Loucy (cell line): ENCODE results near the gene FRAS1.

Source experiments
- CTCF ChIP-seq: fragments of 200-600 bp; sonication (generic); conservative IDR thresholded peaks from 2 replicates; pipeline ENCODE4 v1.5.1; 2014; ENCODE audit warnings: mild to moderate bottlenecking, antibody characterized with exemption, low read length
- EZH2phosphoT487 ChIP-seq: fragments of 200-600 bp; IDR thresholded peaks from 2 replicates; pipeline ENCODE4 v1.6.1; 2018; ENCODE audit warnings: antibody characterized with exemption, mild to moderate bottlenecking, moderate library complexity, borderline replicate concordance

GRCh38 chr4:78561677-78562076, 504.6 kb downstream of the FRAS1 start:
- TF ChIP-seq CTCF (no peak), EZH2phosphoT487 (no peak)
